ENCODE measurements around the gene NR1D1.

GRCh38 chr17:40145476-40145875, 45.1 kb upstream of the NR1D1 start:
- no peak for TF ChIP-seq CTCF (IDR thresholded peaks at IDR 0.05)
- TF ChIP-seq POLR2A (IDR thresholded peaks at IDR 0.05) = no peak

All from testis (tissue), 2 donors.